Breast epithelium (tissue), 4 donors: Measurements from ENCODE around the gene ADGRG3. TPM values are rescaled to one million over a fixed set of nuclear protein-coding genes. Genes with fewer than 3 reads are reported as not detected.

Experiments
- DNase-seq, 2 donors: peaks; one replicate each; pipeline ENCODE4 v3.0.0-alpha.2; 2019; ENCODE audit warnings: low spot score in 2 of 2
- H3K27ac ChIP-seq, 2 donors: fragments of 200-600 bp; sonication (generic) in 1 of 2; one replicate each; pipeline ENCODE4 v1.5.1; 2016 to 2019; ENCODE audit warnings: mild to moderate bottlenecking in 1 of 2
- H3K27me3 ChIP-seq, 2 donors: fragments of 200-600 bp; sonication (generic) in 1 of 2; one replicate each; pipeline versions ENCODE4 v1.5.1 to v1.6.0; 2017 to 2019; ENCODE audit warnings: control low read depth in 1 of 2, mild to moderate bottlenecking in 1 of 2
- H3K36me3 ChIP-seq: fragments of 200-600 bp; one replicate; pipeline ENCODE4 v1.5.1; 2019
- H3K4me1 ChIP-seq, 2 donors: fragments of 200-600 bp; sonication (generic); one replicate each; pipeline ENCODE4 v1.5.1; 2016 to 2019; ENCODE audit warnings: control low read depth in 1 of 2
- H3K4me3 ChIP-seq, 3 donors: fragments of 200-600 bp; sonication (generic); 1 replicate in 2 of 3; 2 replicates in 1 of 3; pipeline ENCODE4 v1.5.1; 2016 to 2019; ENCODE audit warnings: mild to moderate bottlenecking in 3 of 3, moderate library complexity in 2 of 3
- H3K9me3 ChIP-seq, 2 donors: fragments of 200-600 bp; sonication (generic) in 1 of 2; one replicate each; pipeline ENCODE4 v1.5.1; 2016 to 2019; ENCODE audit warnings: control low read depth in 1 of 2
- CTCF ChIP-seq, 3 donors: fragments of 450-650 bp; IDR thresholded peaks; one replicate each; pipeline ENCODE4 v1.5.1; 2016 to 2017; ENCODE audit warnings: antibody characterized with exemption in 3 of 3, mild to moderate bottlenecking in 3 of 3, moderate library complexity in 3 of 3
- POLR2A ChIP-seq: fragments of 450-650 bp; IDR thresholded peaks from one replicate; pipeline ENCODE4 v1.6.1; 2016; ENCODE audit warnings: antibody characterized with exemption, mild to moderate bottlenecking, moderate library complexity
- POLR2AphosphoS5 ChIP-seq, 3 donors: sonication (generic); formaldehyde crosslinking; IDR thresholded peaks; one replicate each; pipeline ENCODE4 v1.6.1; 2017; ENCODE audit warnings: antibody characterized with exemption in 3 of 3
- intact Hi-C: fragments of 100-400 bp; cut with DNase I; formaldehyde crosslinking; loops from one replicate; pipeline ENCODE4 v1.15.1; 2023; ENCODE audit warnings: low total_unique reads
- total RNA-seq, 3 donors: library from RNA; depleted of rRNA; stranded (reverse); fragments of >200 nt; gene quantifications; one replicate each; pipeline ENCODE4 v1.1.0, GENCODE V29; 2016

ADGRG3 gene
- total RNA-seq, 3 donors from 2014 or later = 0.64 to 5.2 (median 1.6) TPM

GRCh38 chr16:57637424-57637823 is 30.7 kb upstream of the ADGRG3 start:
- Histone ChIP-seq H3K9me3 (no peaks in the 10 kb centered on the region), H3K4me3 (peak overlapping the region in 1 of 3 donors; percentile 28), H3K27me3 (no peaks in the 10 kb centered on the region), H3K36me3 (no peaks in the 10 kb centered on the region), H3K27ac (peak overlapping the region; percentile 81 to 83), H3K4me1 (peaks cover 0 to 33% of the 10 kb centered on the region in 2 donors)
- no peak for TF ChIP-seq CTCF (IDR thresholded peaks at IDR 0.05)
- TF ChIP-seq POLR2AphosphoS5 (IDR thresholded peaks at IDR 0.05) = no peak
- TF ChIP-seq POLR2A = no peak
- intact Hi-C loops = no loop called here
- peak in 1 of 2 donors; percentile 39 for DNase-seq

GRCh38 chr16:57637965-57638364 is 30.1 kb upstream of the ADGRG3 start:
- H3K27me3 ChIP-seq = no peaks in the 10 kb centered on the region
- no peak for TF ChIP-seq CTCF (IDR thresholded peaks at IDR 0.05)
- no peak for TF ChIP-seq POLR2A
- H3K36me3 ChIP-seq = no peaks in the 10 kb centered on the region
- no peak for DNase-seq
- peak overlapping the region in 1 of 3 donors; percentile 28 for H3K4me3 ChIP-seq
- H3K9me3 ChIP-seq = no peaks in the 10 kb centered on the region
- intact Hi-C loops = no loop called here
- peaks cover 0 to 33% of the 10 kb centered on the region in 2 donors for H3K4me1 ChIP-seq
- H3K27ac ChIP-seq = peak overlapping the region; percentile 81 to 83

GRCh38 chr16:57638381-57638780 is 29.7 kb upstream of the ADGRG3 start:
- Histone ChIP-seq H3K4me3 (no peak overlapping the region), H3K27me3 (no peaks in the 10 kb centered on the region), H3K36me3 (no peaks in the 10 kb centered on the region), H3K27ac (peak overlapping the region; percentile 81 to 83), H3K9me3 (no peaks in the 10 kb centered on the region), H3K4me1 (peaks cover 0 to 37% of the 10 kb centered on the region in 2 donors)
- no peak for DNase-seq
- intact Hi-C loops = no loop called here
- TF ChIP-seq POLR2AphosphoS5 (IDR thresholded peaks at IDR 0.05) = no peak
- TF ChIP-seq POLR2A = no peak
- no peak for TF ChIP-seq CTCF (IDR thresholded peaks at IDR 0.05)

GRCh38 chr16:57639172-57639887 is 28.8 kb upstream of the ADGRG3 start:
- Histone ChIP-seq H3K36me3 (no peaks in the 10 kb centered on the region), H3K27me3 (no peaks in the 10 kb centered on the region), H3K4me3 (no peak overlapping the region), H3K27ac (peak overlapping the region; percentile 80 to 83), H3K4me1 (peaks cover 0 to 40% of the 10 kb centered on the region in 2 donors), H3K9me3 (no peaks in the 10 kb centered on the region)
- no peak for DNase-seq
- TF ChIP-seq POLR2AphosphoS5 (IDR thresholded peaks at IDR 0.05) (no peak), POLR2A (no peak), CTCF (IDR thresholded peaks at IDR 0.05) (no peak)
- intact Hi-C loops = no loop called here

- H3K27me3 ChIP-seq = no peaks in the 10 kb centered on the region
- H3K36me3 ChIP-seq = no peaks in the 10 kb centered on the region
- no peak overlapping the region for H3K4me3 ChIP-seq
- peak overlapping the region; percentile 80 to 83 for H3K27ac ChIP-seq
- peaks cover 0 to 32% of the 10 kb centered on the region in 2 donors for H3K4me1 ChIP-seq
- DNase-seq = no peak
- H3K9me3 ChIP-seq = no peaks in the 10 kb centered on the region
- intact Hi-C loops = no loop called here
- TF ChIP-seq POLR2AphosphoS5 (IDR thresholded peaks at IDR 0.05) (no peak), CTCF (IDR thresholded peaks at IDR 0.05) (no peak), POLR2A (no peak)
Observed at GRCh38 chr16:57640185-57640584, 27.9 kb upstream of the ADGRG3 start.
